HFFc6 (cell line): ENCODE results near the gene UNC5CL. TPM values are rescaled to one million over a fixed set of nuclear protein-coding genes. Genes with fewer than 3 reads are reported as not detected.
A peak's percentile ranks its signal among the peaks of the same experiment; 100 is the strongest.

Experiments
- DNase-seq: peaks from one replicate; pipeline ENCODE4 v3.0.0-alpha.2; 2018
- H3K27ac Mint-ChIP-seq: 2 replicates; pipeline ENCODE4 v1.8.0; 2020; ENCODE audit warnings: mild to moderate bottlenecking, mixed read lengths
- H3K27me3 Mint-ChIP-seq: 2 replicates; pipeline ENCODE4 v1.8.0; 2021; ENCODE audit warnings: mild to moderate bottlenecking, moderate library complexity, mixed read lengths; ENCODE audit not compliant: insufficient read depth
- H3K36me3 Mint-ChIP-seq: 2 replicates; pipeline ENCODE4 v1.8.0; 2021; ENCODE audit warnings: low read depth, mixed read lengths
- H3K4me1 Mint-ChIP-seq: 2 replicates; pipeline ENCODE4 v1.8.0; 2020; ENCODE audit warnings: low read depth, mixed read lengths
- H3K4me3 Mint-ChIP-seq: 2 replicates; pipeline ENCODE4 v1.8.0; 2020; ENCODE audit warnings: mild to moderate bottlenecking, moderate library complexity, mixed read lengths
- H3K9me3 Mint-ChIP-seq: 2 replicates; pipeline ENCODE4 v1.8.0; 2020; ENCODE audit warnings: mild to moderate bottlenecking, mixed read lengths
- CTCF ChIP-seq: fragments of 200-600 bp; sonication (generic); IDR thresholded peaks from 2 replicates; pipeline ENCODE4 v1.5.0; 2021; ENCODE audit warnings: antibody characterized with exemption, mild to moderate bottlenecking
- total RNA-seq, 6 experiments: library from RNA; stranded (reverse); fragmentation: NEBNext Ultra II Directional; extraction: Animal tissue kit (Norgen Biotek cat#: 25700); gene quantifications; 2 replicates in 1 of 6; 3 replicates in 5 of 6; pipeline ENCODE4 v1.2.3, GENCODE V29; 2021

The UNC5CL gene
- total RNA-seq, 6 experiments from 2014 or later = not detected

GRCh38 chr6:40990301-40990700 lies 48.7 kb downstream of the UNC5CL start:
- peak; percentile 45 for TF ChIP-seq CTCF
- Mint-ChIP-seq H3K4me1 (peaks cover 10% of the 10 kb centered on the region), H3K27me3 (peaks cover 21% of the 10 kb centered on the region), H3K27ac (no peak overlapping the region), H3K9me3 (no peaks in the 10 kb centered on the region), H3K36me3 (no peaks in the 10 kb centered on the region), H3K4me3 (no peak overlapping the region)
- DNase-seq = no peak

GRCh38 chr6:40989204-40990169 lies 49.5 kb downstream of the UNC5CL start:
- no peaks in the 10 kb centered on the region for H3K36me3 Mint-ChIP-seq
- no peak for DNase-seq
- no peak overlapping the region for H3K4me3 Mint-ChIP-seq
- no peak overlapping the region for H3K27ac Mint-ChIP-seq
- no peaks in the 10 kb centered on the region for H3K9me3 Mint-ChIP-seq
- peaks cover 10% of the 10 kb centered on the region for H3K4me1 Mint-ChIP-seq
- no peak for TF ChIP-seq CTCF
- H3K27me3 Mint-ChIP-seq = peaks cover 21% of the 10 kb centered on the region

- no peak for TF ChIP-seq CTCF
- H3K27ac Mint-ChIP-seq = no peak overlapping the region
- no peaks in the 10 kb centered on the region for H3K36me3 Mint-ChIP-seq
- H3K27me3 Mint-ChIP-seq = peaks cover 21% of the 10 kb centered on the region
- no peaks in the 10 kb centered on the region for H3K9me3 Mint-ChIP-seq
- H3K4me1 Mint-ChIP-seq = peaks cover 10% of the 10 kb centered on the region
- DNase-seq = no peak
- no peak overlapping the region for H3K4me3 Mint-ChIP-seq
Measured at GRCh38 chr6:40988634-40989033, 50.4 kb downstream of the UNC5CL start.

GRCh38 chr6:40986921-40987819 lies 51.9 kb downstream of the UNC5CL start:
- Mint-ChIP-seq H3K36me3 (no peaks in the 10 kb centered on the region), H3K27me3 (peaks cover 17% of the 10 kb centered on the region)
- DNase-seq = no peak

More at GRCh38 chr6:40986921-40987819, 51.9 kb downstream of the UNC5CL start:
- H3K9me3 Mint-ChIP-seq = no peaks in the 10 kb centered on the region
- no peak for TF ChIP-seq CTCF
- no peak overlapping the region for H3K4me3 Mint-ChIP-seq
- H3K27ac Mint-ChIP-seq = no peak overlapping the region
- H3K4me1 Mint-ChIP-seq = peaks cover 10% of the 10 kb centered on the region
